Measurements from ENCODE around the gene MCCC1.

MCCC1 gene

DNA sequence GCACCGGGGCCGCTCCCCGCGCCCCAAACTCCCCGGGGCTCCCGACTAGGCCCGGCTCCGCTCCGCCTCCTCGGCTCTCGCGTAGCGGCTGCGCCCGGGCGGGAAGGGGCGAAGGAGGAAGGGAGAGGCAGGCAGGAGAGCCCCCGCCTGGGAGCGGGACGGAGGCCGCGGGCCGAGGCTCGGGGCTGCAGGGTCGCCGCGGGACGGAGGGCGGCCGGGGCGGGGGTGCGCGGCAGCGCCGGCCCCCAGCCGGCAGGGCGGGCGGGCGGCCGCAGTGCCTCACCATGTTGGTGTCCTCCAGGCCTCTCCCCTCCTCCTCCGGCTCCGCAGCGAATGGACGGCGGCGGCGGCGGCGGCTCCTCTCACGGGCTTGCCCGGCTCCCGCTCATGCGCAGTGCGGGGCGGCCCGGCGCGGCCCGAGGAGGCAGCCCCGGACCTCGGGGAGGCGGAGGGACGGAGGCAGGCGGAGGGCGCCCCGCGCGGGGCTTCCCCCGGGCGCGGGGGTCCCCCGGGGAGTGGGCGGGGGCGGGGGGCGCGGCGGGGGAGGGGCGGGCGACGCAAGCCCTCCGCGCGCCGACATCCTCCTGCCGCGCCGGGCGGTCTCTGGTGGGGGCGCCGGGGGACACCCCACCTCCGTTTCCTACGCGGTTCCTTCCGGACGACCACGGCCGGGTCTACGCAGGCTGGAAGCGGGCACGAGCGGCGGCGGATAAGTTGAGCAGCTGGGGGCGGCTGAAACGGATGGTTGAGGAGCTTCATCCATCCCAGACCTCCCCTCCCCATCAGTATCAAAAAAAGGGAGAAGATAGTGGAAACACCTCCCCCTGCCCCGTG is 118.9 kb downstream of the MCCC1 start, which contains the start of gene DCUN1D1:
Gene DCUN1D1 (minus strand): TSS at position 335 of the 834 bp plus-strand sequence. CDS start 49 bp downstream, at position 286.
- DNase-seq (ENCODE audit: low spot score): peak; percentile 82

DNA sequence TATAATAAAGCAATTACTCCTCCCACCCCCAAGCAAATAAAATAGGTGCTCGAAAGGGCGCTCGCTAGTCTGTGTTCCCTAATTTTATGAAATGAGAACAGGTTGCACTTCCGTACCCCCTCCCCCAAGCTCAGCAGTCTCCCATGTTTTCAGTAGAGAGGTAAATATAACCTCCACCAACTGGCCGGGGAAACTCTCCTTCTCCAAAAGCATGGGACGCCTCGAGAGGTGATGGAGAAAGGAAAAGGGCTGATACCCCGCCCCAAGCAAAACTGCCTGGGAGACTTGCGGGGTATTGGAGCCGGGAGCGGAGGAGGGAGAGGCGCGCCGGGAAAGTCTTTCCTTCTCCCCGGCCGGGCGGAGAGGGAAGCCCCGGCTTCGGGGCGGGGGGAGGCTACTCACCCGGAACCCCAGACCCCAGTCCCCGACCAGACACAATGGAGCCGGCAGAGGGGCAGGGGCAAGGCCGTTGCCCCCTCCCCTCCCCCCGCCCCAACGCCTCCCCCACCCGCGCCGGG is 119.6 kb downstream of the MCCC1 start:
- DNase-seq (ENCODE audit: low spot score): peak; percentile 46

GRCh38 chr3:182979103-182979673 is 120.1 kb downstream of the MCCC1 start:
- DNase-seq (ENCODE audit: low spot score): peak; percentile 32

DNA sequence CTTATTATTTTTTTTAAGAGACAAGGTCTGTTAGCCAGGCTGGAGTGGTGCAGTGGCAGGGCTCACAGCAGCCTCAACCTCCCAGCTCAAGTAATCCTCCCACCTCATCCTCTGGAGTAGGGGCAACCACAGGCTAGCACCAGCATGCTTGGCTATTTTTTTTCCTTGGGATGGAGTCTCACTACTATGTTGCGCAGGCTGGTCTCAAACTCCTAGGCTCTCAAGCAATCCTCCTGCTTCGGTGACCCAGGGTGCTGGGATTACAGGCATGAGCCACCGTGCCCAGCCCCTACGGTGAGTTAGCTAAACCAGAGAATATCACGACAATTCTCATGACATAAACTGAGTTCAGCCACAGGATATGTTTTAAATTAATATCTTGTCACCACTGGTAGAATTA is 120.9 kb downstream of the MCCC1 start:
- DNase-seq (ENCODE audit: low spot score): no peak

DNA sequence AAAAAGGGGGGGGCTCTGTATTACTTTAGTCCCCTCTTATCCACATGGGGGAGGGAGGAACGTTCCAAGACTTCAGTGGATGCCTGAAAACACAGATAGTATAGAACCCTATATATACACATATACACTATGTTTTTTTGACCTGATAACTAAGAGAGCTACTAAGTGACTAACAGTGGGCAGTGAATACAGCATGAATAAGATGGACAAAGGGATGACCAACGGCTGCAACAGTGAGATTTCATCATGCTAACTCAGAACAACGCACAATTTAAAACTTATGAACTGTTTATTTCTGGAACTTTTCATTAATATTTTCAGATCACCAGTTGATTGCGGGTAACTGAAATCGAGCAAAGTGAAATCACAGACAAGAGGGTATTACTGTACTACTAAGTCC is 126.2 kb downstream of the MCCC1 start:
- DNase-seq (ENCODE audit: low spot score): no peak

DNA sequence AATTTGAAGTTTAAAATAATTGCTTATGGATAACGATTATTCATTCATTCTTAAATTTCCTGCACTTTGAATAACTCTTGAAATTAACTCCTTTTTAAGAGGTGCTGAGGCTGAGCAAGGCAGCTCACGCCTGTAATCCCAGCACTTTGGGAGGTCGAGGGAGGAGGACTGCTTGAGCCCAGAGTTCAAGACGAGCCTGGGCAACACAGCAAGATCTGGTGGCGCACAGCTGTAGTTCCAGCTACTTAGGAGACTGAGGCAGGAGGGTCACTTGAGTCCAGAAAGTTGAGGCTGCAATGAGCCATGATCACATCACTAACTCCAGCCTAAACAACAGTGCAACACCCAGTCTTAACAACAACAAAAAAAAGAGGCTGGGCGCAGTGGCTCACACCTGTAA is 126.9 kb downstream of the MCCC1 start:
- DNase-seq (ENCODE audit: low spot score): no peak

DNA sequence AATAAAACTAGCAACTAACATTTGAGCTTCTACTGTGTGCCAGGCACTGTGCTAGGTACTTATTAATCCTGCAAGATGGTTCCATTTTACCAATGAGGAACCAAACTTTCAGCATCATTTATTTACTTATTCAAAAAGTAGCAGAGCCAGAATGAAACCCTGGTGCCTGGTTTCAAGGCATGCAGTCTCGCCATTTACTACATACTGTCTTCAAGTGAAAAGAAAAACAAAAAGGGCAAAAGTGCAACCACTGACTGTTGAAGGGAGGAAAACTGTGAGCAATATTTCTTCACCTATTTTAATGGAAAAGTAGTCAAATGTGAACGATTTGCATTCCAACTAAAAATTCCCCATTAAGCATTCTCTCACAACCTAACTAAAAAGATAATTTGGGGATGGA is 127.7 kb downstream of the MCCC1 start:
- DNase-seq (ENCODE audit: low spot score): no peak

GRCh38 chr3:182970811-182971418 is 128.4 kb downstream of the MCCC1 start:
- DNase-seq (ENCODE audit: low spot score): no peak

GRCh38 chr3:182969853-182970252 is 129.4 kb downstream of the MCCC1 start:
- no peak for DNase-seq (ENCODE audit: low spot score)

- no peak for DNase-seq (ENCODE audit: low spot score)
These were observed 130.0 kb downstream of the MCCC1 start for GRCh38 chr3:182969277-182969676.

- no peak for DNase-seq (ENCODE audit: low spot score)
These were observed 131.8 kb downstream of the MCCC1 start for GRCh38 chr3:182967218-182968204.

DNA sequence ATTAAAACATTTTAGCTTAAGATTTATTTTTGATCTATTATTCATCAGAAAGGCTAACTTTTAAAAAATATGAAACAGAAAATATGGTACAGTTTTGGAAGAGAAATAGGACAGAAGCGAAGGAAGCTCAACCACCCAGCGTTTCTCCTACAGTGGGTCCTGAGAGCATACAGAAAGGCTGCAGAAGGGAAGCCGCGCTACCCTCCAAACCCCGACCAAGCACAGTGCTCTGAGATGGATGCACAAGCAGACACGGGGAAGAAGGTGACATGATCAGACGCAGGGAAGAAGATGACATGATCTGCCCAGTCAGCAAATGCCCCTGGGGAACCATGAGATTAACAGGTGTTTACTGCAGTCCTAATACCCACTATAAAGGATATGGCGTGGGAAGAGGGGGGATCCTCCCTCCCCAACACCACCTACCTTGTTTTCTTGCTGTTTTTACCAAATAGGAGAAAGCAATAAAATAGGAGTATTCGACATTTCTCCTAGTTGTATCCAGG is 133.4 kb downstream of the MCCC1 start:
- DNase-seq (ENCODE audit: low spot score): no peak

Measured in SW480 (cell line).